K562 treated with DMSO at 1 percent for 4 hours (cell line): ENCODE data around the gene GDPD2. TPM values are rescaled to one million over a fixed set of nuclear protein-coding genes. Genes with fewer than 3 reads are reported as not detected.

Experiments
- total RNA-seq: library from RNA; unstranded; fragments of 300-600 nt; gene quantifications from 2 replicates; pipeline ENCODE4 v1.2.3, GENCODE V29; 2022; ENCODE audit not compliant: insufficient read depth

The GDPD2 gene, protein sequence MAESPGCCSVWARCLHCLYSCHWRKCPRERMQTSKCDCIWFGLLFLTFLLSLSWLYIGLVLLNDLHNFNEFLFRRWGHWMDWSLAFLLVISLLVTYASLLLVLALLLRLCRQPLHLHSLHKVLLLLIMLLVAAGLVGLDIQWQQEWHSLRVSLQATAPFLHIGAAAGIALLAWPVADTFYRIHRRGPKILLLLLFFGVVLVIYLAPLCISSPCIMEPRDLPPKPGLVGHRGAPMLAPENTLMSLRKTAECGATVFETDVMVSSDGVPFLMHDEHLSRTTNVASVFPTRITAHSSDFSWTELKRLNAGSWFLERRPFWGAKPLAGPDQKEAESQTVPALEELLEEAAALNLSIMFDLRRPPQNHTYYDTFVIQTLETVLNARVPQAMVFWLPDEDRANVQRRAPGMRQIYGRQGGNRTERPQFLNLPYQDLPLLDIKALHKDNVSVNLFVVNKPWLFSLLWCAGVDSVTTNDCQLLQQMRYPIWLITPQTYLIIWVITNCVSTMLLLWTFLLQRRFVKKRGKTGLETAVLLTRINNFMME
- total RNA-seq, result 0.38 TPM in 1 of 2 replicates, not detected in the other

DNA sequence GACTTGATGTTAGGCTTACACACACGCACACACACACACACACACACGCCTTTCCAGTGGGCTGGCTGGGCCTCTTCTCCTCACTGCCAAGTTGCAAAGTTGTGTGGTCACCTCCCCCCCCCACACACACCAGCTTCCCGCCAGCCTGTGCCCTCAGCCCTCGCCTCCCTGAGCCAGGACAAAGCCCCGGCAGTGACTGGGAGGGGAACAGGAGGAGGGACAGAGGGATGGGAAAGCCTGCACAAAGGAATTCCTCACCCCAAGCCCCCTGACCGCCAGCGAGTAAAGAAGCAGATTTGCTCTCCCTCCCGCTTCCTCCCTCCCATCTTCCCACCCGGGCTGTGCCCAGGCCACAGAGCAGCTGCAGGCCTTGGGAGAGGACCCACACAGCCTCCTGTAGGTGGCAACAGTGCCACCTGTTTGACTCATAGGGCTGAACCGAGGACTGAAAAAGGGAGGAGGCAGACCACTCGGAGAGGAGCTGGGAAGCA is at the start of gene GDPD2:
GDPD2 (plus strand) TSS at position 464 of the 491 bp plus-strand sequence. CDS start 1,671 bp downstream, outside the sequence.

DNA sequence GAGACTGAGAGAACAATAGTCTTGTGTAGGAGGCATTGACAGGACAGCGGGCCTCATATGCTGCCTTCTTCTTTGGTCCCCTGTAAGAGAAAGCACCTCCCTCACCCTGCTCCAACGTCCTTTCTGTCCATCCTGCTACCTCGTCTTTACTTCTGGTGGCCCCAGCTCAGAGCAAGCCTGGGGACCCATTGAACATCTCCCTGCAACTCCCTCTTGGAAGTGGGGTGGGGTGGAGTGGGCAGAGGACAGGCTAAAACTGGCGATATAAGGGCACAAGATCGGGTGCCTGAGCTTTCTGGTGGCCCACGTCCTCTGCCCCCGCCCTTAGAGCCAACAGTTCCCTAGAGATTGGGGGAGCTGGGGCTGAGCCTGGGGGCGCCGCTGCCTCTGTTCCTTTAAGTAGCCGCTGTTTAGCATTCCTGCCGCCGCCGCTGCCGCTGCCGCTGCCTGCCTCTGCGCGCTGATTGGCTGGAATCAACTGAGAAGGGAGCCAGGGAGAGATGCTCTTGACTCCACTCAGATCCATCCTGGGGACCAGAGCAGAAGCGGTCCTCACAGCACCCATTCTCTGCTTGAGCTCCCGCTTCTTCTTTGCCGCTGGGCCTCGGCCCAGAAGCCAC is 21.3 kb downstream of the GDPD2 start, which contains the start of gene DLG3:
DLG3 (plus strand) TSS at position 510 of the 620 bp plus-strand sequence. CDS start 367 bp downstream, outside the sequence.

Other genes with a start within 250 kb of the GDPD2 start
- not detected in 2 replicates for gene DGAT2L6, start 245.8 kb upstream of the GDPD2 start, total RNA-seq
- gene AWAT1, start 188.7 kb upstream of the GDPD2 start, total RNA-seq, result not detected in 2 replicates
- not detected in 2 replicates for gene P2RY4, start 163.1 kb upstream of the GDPD2 start, total RNA-seq
- not detected in 2 replicates for gene ARR3, start 155.0 kb upstream of the GDPD2 start, total RNA-seq
- gene RAB41, start 141.1 kb upstream of the GDPD2 start, total RNA-seq, result not detected in 2 replicates
- 21.6 and 25.1 TPM in 2 replicates for gene PDZD11, start 133.4 kb upstream of the GDPD2 start, total RNA-seq
- gene KIF4A, start 133.2 kb upstream of the GDPD2 start, total RNA-seq, result 27.4 and 28.5 TPM in 2 replicates
- 2.8 and 7.3 TPM in 2 replicates for gene DLG3, start 21.5 kb downstream of the GDPD2 start, total RNA-seq